Measurements from ENCODE around the gene PLVAP. TPM values are rescaled to one million over a fixed set of nuclear protein-coding genes. Genes with fewer than 3 reads are reported as not detected.
A peak's percentile ranks its signal among the peaks of the same experiment; 100 is the strongest.

PLVAP gene
- total and polyA plus RNA-seq, 2 donors = 23.6 to 289 TPM

- Histone ChIP-seq H3K4me3 (ENCODE audit: low read depth, low read length) (no peak overlapping the region), H3K4me1 (ENCODE audit: insufficient read depth) (no peaks in the 10 kb centered on the region), H3K36me3 (ENCODE audit: insufficient read depth) (no peaks in the 10 kb centered on the region), H3K27ac (ENCODE audit: low read depth) (no peak overlapping the region)
- WGBS = 88% methylated on average over 34 of the region's 34 CpGs
- no peak for DNase-seq (ENCODE audit: extremely low spot score)
These were observed 37.9 kb downstream of the PLVAP start for GRCh38 chr19:17339088-17339741.

GRCh38 chr19:17338433-17339078 is 38.6 kb downstream of the PLVAP start:
- Histone ChIP-seq H3K27ac (ENCODE audit: low read depth) (no peak overlapping the region), H3K36me3 (ENCODE audit: insufficient read depth) (no peaks in the 10 kb centered on the region), H3K4me1 (ENCODE audit: insufficient read depth) (no peaks in the 10 kb centered on the region), H3K4me3 (ENCODE audit: low read depth, low read length) (no peak overlapping the region)
- no peak for DNase-seq (ENCODE audit: extremely low spot score)
- WGBS = 91% methylated on average over 30 of the region's 30 CpGs

- Histone ChIP-seq H3K36me3 (ENCODE audit: insufficient read depth) (no peaks in the 10 kb centered on the region), H3K4me3 (ENCODE audit: low read depth, low read length) (peak overlapping the region; percentile 65), H3K4me1 (ENCODE audit: insufficient read depth) (no peaks in the 10 kb centered on the region), H3K27ac (ENCODE audit: low read depth) (no peak overlapping the region)
- WGBS = 5% methylated on average over 50 of the region's 50 CpGs
- no peak for DNase-seq (ENCODE audit: extremely low spot score)
These were observed 39.3 kb downstream of the PLVAP start for GRCh38 chr19:17337675-17338432.

- peak within 1 kb of the TSS; percentile 65 for H3K4me3 ChIP-seq (ENCODE audit: low read depth, low read length)
- H3K36me3 ChIP-seq (ENCODE audit: insufficient read depth) = no peaks in the 10 kb centered on the region
- WGBS = under 1% methylated on average over 41 of the region's 41 CpGs
- no peaks in the 10 kb centered on the region for H3K4me1 ChIP-seq (ENCODE audit: insufficient read depth)
- DNase-seq (ENCODE audit: extremely low spot score) = peak; percentile 97
- peak within 1 kb of the TSS; percentile 83 for H3K27ac ChIP-seq (ENCODE audit: low read depth)
These were observed 40.1 kb downstream of the PLVAP start, which contains the start of gene GTPBP3 for GRCh38 chr19:17336872-17337674. Gene GTPBP3 (plus strand): TSS chr19:17337553. CDS start chr19:17337612, 59 bp downstream.

- 68% methylated on average over 10 of the region's 10 CpGs for WGBS
- H3K36me3 ChIP-seq (ENCODE audit: insufficient read depth) = no peaks in the 10 kb centered on the region
- H3K4me1 ChIP-seq (ENCODE audit: insufficient read depth) = no peaks in the 10 kb centered on the region
- DNase-seq (ENCODE audit: extremely low spot score) = no peak
- H3K27ac ChIP-seq (ENCODE audit: low read depth) = no peak overlapping the region
- H3K4me3 ChIP-seq (ENCODE audit: low read depth, low read length) = no peak overlapping the region
These were observed 41.6 kb downstream of the PLVAP start for GRCh38 chr19:17335575-17335974.

- Histone ChIP-seq H3K4me3 (ENCODE audit: low read depth, low read length) (peak within 1 kb of the TSS; percentile 56), H3K27ac (ENCODE audit: low read depth) (no peak within 1 kb of the TSS), H3K36me3 (ENCODE audit: insufficient read depth) (no peaks in the 10 kb centered on the region), H3K4me1 (ENCODE audit: insufficient read depth) (no peaks in the 10 kb centered on the region)
- peak; percentile 95 for DNase-seq (ENCODE audit: extremely low spot score)
- WGBS = 2% methylated on average over 86 of the region's 86 CpGs
These were observed 42.4 kb downstream of the PLVAP start, which contains the start of gene ANO8 for GRCh38 chr19:17334414-17335409. Gene ANO8 (minus strand): TSS chr19:17334855. CDS start chr19:17334670, 185 bp downstream.

- no peak overlapping the region for H3K27ac ChIP-seq (ENCODE audit: low read depth)
- DNase-seq (ENCODE audit: extremely low spot score) = no peak
- no peaks in the 10 kb centered on the region for H3K36me3 ChIP-seq (ENCODE audit: insufficient read depth)
- H3K4me1 ChIP-seq (ENCODE audit: insufficient read depth) = no peaks in the 10 kb centered on the region
- 42% methylated on average over 52 of the region's 52 CpGs for WGBS
- peak overlapping the region; percentile 56 for H3K4me3 ChIP-seq (ENCODE audit: low read depth, low read length)
These were observed 43.3 kb downstream of the PLVAP start for GRCh38 chr19:17333611-17334413.

GRCh38 chr19:17332677-17333581 is 44.2 kb downstream of the PLVAP start:
- Histone ChIP-seq H3K36me3 (ENCODE audit: insufficient read depth) (no peaks in the 10 kb centered on the region), H3K4me3 (ENCODE audit: low read depth, low read length) (no peak overlapping the region), H3K27ac (ENCODE audit: low read depth) (no peak overlapping the region), H3K4me1 (ENCODE audit: insufficient read depth) (no peaks in the 10 kb centered on the region)
- no peak for DNase-seq (ENCODE audit: extremely low spot score)
- WGBS = 97% methylated on average over 45 of the region's 45 CpGs

GRCh38 chr19:17332360-17332676 is 44.8 kb downstream of the PLVAP start:
- no peak overlapping the region for H3K4me3 ChIP-seq (ENCODE audit: low read depth, low read length)
- 92% methylated on average over 8 of the region's 8 CpGs for WGBS
- H3K36me3 ChIP-seq (ENCODE audit: insufficient read depth) = no peaks in the 10 kb centered on the region
- H3K27ac ChIP-seq (ENCODE audit: low read depth) = no peak overlapping the region
- no peak for DNase-seq (ENCODE audit: extremely low spot score)
- H3K4me1 ChIP-seq (ENCODE audit: insufficient read depth) = no peaks in the 10 kb centered on the region

- 87% methylated on average over 13 of the region's 13 CpGs for WGBS
- no peak for DNase-seq (ENCODE audit: extremely low spot score)
- Histone ChIP-seq H3K27ac (ENCODE audit: low read depth) (no peak overlapping the region), H3K4me3 (ENCODE audit: low read depth, low read length) (no peak overlapping the region), H3K36me3 (ENCODE audit: insufficient read depth) (no peaks in the 10 kb centered on the region), H3K4me1 (ENCODE audit: insufficient read depth) (no peaks in the 10 kb centered on the region)
These were observed 46.0 kb downstream of the PLVAP start for GRCh38 chr19:17331045-17331558.

All from urinary bladder (tissue), 4 donors.